Tibial artery (tissue), 4 donors: ENCODE results near the gene CPA3.

ENCODE experiments used
- DNase-seq, 2 donors: peaks; one replicate each; pipeline ENCODE4 v3.0.0-alpha.2; 2019
- H3K27ac ChIP-seq, 2 donors: fragments of 200-600 bp; sonication (generic) in 1 of 2; 1 replicate in 1 of 2; 2 replicates in 1 of 2; pipeline ENCODE4 v1.5.1; 2018 to 2019; ENCODE audit warnings: mild to moderate bottlenecking in 1 of 2
- H3K27me3 ChIP-seq, 2 donors: fragments of 200-600 bp; sonication (generic) in 1 of 2; one replicate each; pipeline versions ENCODE4 v1.5.1 to v1.6.0; 2016 to 2019
- H3K36me3 ChIP-seq, 3 donors: fragments of 200-600 bp; sonication (generic) in 2 of 3; one replicate each; pipeline ENCODE4 v1.5.1; 2016 to 2019; ENCODE audit warnings: mild to moderate bottlenecking in 2 of 3
- H3K4me1 ChIP-seq, 4 donors: fragments of 200-600 bp; sonication (generic) in 2 of 4; 1 replicate in 3 of 4; 2 replicates in 1 of 4; pipeline ENCODE4 v1.5.1; 2016 to 2019
- H3K4me3 ChIP-seq, 2 donors: fragments of 200-600 bp; sonication (generic) in 1 of 2; 1 replicate in 1 of 2; 2 replicates in 1 of 2; pipeline ENCODE4 v1.5.1; 2018 to 2019; ENCODE audit warnings: mild to moderate bottlenecking in 2 of 2
- H3K9me3 ChIP-seq, 3 donors: fragments of 200-600 bp; sonication (generic) in 1 of 3; one replicate each; pipeline ENCODE4 v1.5.1; 2016 to 2019
- intact Hi-C: fragments of 100-400 bp; cut with DNase I; formaldehyde crosslinking; loops from one replicate; pipeline ENCODE4 v1.15.0; 2023; ENCODE audit warnings: low total_unique reads
- TF ChIP-seq, protein P1 (sequence below), 2 experiments: fragments of 200-600 bp in 1 of 2; fragments of 450-650 bp in 1 of 2; IDR thresholded peaks; one replicate each; pipeline ENCODE4 v1.5.1; 2017 to 2019; ENCODE audit warnings: antibody characterized with exemption in 2 of 2, mild to moderate bottlenecking in 1 of 2, moderate library complexity in 1 of 2

Gene CPA3

DNA sequence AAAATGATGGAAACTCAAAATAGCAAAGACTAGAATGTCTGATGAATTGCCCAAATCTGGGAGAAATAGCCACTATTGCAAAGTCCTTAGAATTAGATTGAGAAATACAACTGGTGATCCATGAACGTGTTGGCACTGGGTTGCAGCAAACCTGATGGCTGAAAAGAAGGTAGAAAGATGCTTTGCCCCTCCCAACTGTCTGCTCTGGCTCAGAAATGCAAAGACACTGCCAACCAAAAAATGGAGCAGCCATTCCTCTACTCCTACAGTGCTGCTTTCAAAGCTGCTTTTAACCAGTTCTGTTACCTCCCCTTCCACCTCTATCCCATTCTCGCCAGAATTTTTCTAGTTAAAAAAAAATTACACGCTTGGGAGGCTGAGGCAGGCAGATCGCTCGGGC, 60.7 kb downstream of the CPA3 start:
- DNase-seq, result no peak
- intact Hi-C loops, result no loop called here
- Histone ChIP-seq H3K27me3 (no peaks in the 10 kb centered on the region), H3K4me3 (no peak overlapping the region), H3K4me1 (no peaks in the 10 kb centered on the region), H3K36me3 (no peaks in the 10 kb centered on the region), H3K27ac (no peak overlapping the region), H3K9me3 (peaks cover 0 to 1% (median 1%) of the 10 kb centered on the region in 3 donors)
- TF ChIP-seq, protein P1, sequence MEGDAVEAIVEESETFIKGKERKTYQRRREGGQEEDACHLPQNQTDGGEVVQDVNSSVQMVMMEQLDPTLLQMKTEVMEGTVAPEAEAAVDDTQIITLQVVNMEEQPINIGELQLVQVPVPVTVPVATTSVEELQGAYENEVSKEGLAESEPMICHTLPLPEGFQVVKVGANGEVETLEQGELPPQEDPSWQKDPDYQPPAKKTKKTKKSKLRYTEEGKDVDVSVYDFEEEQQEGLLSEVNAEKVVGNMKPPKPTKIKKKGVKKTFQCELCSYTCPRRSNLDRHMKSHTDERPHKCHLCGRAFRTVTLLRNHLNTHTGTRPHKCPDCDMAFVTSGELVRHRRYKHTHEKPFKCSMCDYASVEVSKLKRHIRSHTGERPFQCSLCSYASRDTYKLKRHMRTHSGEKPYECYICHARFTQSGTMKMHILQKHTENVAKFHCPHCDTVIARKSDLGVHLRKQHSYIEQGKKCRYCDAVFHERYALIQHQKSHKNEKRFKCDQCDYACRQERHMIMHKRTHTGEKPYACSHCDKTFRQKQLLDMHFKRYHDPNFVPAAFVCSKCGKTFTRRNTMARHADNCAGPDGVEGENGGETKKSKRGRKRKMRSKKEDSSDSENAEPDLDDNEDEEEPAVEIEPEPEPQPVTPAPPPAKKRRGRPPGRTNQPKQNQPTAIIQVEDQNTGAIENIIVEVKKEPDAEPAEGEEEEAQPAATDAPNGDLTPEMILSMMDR (IDR thresholded peaks at IDR 0.05), result no peak

DNA sequence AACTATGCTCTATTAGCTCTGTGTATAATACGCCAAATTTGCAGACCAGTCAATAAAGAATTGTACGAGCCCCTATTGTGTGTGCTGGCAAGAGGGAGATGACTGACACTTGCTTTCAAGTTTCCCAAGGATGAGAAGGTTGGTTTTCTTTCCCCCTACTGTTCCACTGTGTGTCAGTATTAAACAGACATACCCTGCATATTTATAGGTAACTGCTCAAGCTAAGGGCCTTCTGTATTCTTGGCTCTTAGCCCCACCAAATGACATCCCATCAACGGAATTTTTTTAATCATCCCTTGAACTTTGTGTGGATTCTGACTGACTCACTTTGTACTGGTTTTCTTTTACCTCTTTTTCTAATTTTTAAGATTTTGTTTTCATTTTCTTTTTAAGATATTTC, 65.7 kb downstream of the CPA3 start:
- DNase-seq, result no peak
- H3K36me3 ChIP-seq, result no peaks in the 10 kb centered on the region
- H3K27ac ChIP-seq, result no peak overlapping the region
- intact Hi-C loops, result no loop called here
- no peaks in the 10 kb centered on the region for H3K27me3 ChIP-seq
- TF ChIP-seq, protein P1 (IDR thresholded peaks at IDR 0.05), result no peak
- no peaks in the 10 kb centered on the region for H3K4me1 ChIP-seq
- H3K4me3 ChIP-seq, result no peak overlapping the region
- no peaks in the 10 kb centered on the region for H3K9me3 ChIP-seq

DNA sequence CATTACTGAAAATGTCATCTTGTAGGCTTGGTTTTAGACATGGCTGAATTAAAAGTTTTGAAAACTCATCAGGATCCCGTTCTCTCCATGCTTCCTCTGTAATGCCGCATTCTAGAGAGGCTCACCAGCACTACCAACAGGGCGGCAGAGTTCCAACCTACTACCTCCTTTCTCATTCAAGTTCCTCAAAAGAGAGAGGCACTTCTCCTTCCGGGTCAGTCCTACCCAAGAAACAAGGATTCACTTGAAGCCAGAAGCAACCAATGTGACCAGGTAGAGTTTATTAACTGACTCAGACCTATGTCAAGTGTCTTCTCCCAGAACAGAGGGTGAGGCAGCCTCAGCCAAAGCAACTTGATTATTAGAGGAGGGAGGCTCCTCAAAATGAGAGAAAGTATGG, 66.5 kb downstream of the CPA3 start:
- H3K27ac ChIP-seq, result no peak overlapping the region
- no peaks in the 10 kb centered on the region for H3K27me3 ChIP-seq
- H3K9me3 ChIP-seq, result no peaks in the 10 kb centered on the region
- H3K4me1 ChIP-seq, result no peaks in the 10 kb centered on the region
- TF ChIP-seq, protein P1 (IDR thresholded peaks at IDR 0.05), result no peak
- no peak for DNase-seq
- H3K4me3 ChIP-seq, result no peak overlapping the region
- no peaks in the 10 kb centered on the region for H3K36me3 ChIP-seq
- intact Hi-C loops, result no loop called here

DNA sequence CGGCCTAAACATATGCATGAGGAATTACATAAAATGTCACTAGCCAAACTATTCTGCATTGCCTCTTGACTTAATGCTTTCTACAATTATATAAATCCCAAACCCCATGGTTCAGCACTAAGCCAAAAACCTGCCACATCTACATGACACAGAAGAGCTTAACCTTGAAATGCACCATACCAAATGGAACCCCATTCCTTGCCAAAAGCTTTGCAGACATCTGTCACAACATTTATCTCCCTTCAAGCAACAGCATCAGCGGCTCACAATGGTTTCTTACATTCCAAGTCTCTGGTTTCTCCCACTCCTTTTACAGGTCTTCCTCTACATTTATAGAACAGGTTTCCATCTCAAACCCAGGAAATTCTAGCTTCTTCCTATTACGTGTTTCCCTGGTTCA, 67.9 kb downstream of the CPA3 start:
- Histone ChIP-seq H3K4me1 (no peaks in the 10 kb centered on the region), H3K36me3 (no peaks in the 10 kb centered on the region), H3K27ac (no peak overlapping the region), H3K4me3 (no peak overlapping the region), H3K27me3 (peaks cover 0 to 3% of the 10 kb centered on the region in 2 donors), H3K9me3 (no peaks in the 10 kb centered on the region)
- intact Hi-C loops, result no loop called here
- no peak for DNase-seq
- TF ChIP-seq, protein P1 (IDR thresholded peaks at IDR 0.05), result no peak

DNA sequence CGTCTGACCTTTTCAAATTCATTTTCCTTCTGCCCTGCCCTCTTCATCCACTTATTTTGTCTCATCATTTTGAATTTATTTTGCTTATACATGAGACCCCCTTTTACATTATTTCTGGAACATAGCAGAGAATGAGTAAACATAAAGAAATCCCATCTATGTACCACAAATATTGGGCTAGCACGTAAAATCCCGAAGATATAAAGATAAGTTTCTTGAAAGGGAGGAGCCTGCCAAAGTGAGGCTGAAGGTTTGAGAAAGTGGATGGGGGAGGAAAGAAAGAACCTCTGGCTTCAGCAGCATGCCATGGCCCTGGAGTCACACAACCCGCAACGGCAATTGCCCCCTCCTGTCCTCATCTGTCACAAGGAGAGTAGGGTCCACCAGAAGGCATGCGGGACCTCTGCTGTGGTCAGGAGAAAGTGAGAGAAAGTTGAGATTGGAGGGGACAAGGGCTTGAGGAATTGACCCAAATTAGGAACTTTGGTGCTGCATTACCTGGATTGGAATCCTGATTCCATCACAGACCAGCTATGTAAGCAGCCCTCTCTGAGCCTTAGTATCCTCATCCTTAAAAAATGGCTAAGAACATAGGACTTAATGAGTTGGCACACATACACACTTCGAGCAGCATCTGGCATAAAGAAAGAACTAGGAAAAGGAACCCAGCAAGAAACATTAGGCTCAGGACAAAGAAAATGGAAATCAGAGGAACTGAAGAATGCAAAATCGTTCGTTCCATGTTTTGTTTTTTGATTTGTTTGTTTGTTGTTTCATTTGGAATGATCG, 72.6 kb downstream of the CPA3 start:
- H3K4me3 ChIP-seq, result no peak overlapping the region
- H3K4me1 ChIP-seq, result no peaks in the 10 kb centered on the region
- no peak for DNase-seq
- no peaks in the 10 kb centered on the region for H3K36me3 ChIP-seq
- TF ChIP-seq, protein P1 (IDR thresholded peaks at IDR 0.05), result no peak
- intact Hi-C loops, result no loop called here
- H3K9me3 ChIP-seq, result no peaks in the 10 kb centered on the region
- H3K27ac ChIP-seq, result no peak overlapping the region
- peaks cover 0 to 3% of the 10 kb centered on the region in 2 donors for H3K27me3 ChIP-seq
